GM18505 (cell line): ENCODE results near the gene C1QTNF9.
"Not testable (repeated sequence)": the region's sequence is repeated elsewhere in the genome, so short reads cannot be mapped to it uniquely, and the experiment has no call there.

Experiments used
- ATAC-seq: cut with Tn5 transposase; IDR thresholded peaks from one replicate; pipeline ENCODE4 v1.9.1; 2021; ENCODE audit not compliant: unreplicated experiment
- POLR2A ChIP-seq: IDR thresholded peaks from 4 replicates; pipeline ENCODE4 v1.6.1; 2011; ENCODE audit warnings: borderline replicate concordance; ENCODE audit not compliant: insufficient read depth, insufficient read length; ENCODE audit errors: extremely low read depth

C1QTNF9 gene

GRCh38 chr13:24323036-24323738 lies 13.8 kb downstream of the C1QTNF9 start:
- TF ChIP-seq POLR2A, result no peak
- no peak for ATAC-seq

GRCh38 chr13:24323739-24324075 lies 14.3 kb downstream of the C1QTNF9 start:
- TF ChIP-seq POLR2A, result no peak
- ATAC-seq, result no peak

- not testable (repeated sequence) for ATAC-seq
Measured at GRCh38 chr13:24327598-24327997, 18.2 kb downstream of the C1QTNF9 start.

- ATAC-seq, result no peak
Measured at GRCh38 chr13:24328145-24328544, 18.8 kb downstream of the C1QTNF9 start.

GRCh38 chr13:24338721-24339120 lies 29.3 kb downstream of the C1QTNF9 start:
- ATAC-seq, result no peak
- TF ChIP-seq POLR2A, result no peak

More at GRCh38 chr13:24328145-24328544, 18.8 kb downstream of the C1QTNF9 start:
- TF ChIP-seq POLR2A, result no peak

- TF ChIP-seq POLR2A, result no peak
- ATAC-seq, result no peak
Measured at GRCh38 chr13:24339937-24340607, 30.7 kb downstream of the C1QTNF9 start.

GRCh38 chr13:24340608-24340955 lies 31.2 kb downstream of the C1QTNF9 start:
- no peak for TF ChIP-seq POLR2A
- no peak for ATAC-seq

- ATAC-seq, result no peak
- no peak for TF ChIP-seq POLR2A
Measured at GRCh38 chr13:24341439-24341838, 32.1 kb downstream of the C1QTNF9 start.

GRCh38 chr13:24348385-24348784 lies 39.0 kb downstream of the C1QTNF9 start:
- TF ChIP-seq POLR2A, result no peak
- no peak for ATAC-seq

GRCh38 chr13:24348797-24349515 lies 39.6 kb downstream of the C1QTNF9 start:
- TF ChIP-seq POLR2A, result no peak
- ATAC-seq, result no peak

GRCh38 chr13:24349778-24350664 lies 40.6 kb downstream of the C1QTNF9 start:
- not testable (repeated sequence) for ATAC-seq

- no peak for ATAC-seq
Measured at GRCh38 chr13:24351423-24351822, 42.0 kb downstream of the C1QTNF9 start.

GRCh38 chr13:24353736-24354135 lies 44.4 kb downstream of the C1QTNF9 start:
- ATAC-seq, result no peak
- no peak for TF ChIP-seq POLR2A

More at GRCh38 chr13:24351423-24351822, 42.0 kb downstream of the C1QTNF9 start:
- TF ChIP-seq POLR2A, result no peak
